IPS-NIHi7 (cell line): Measurements from ENCODE around the gene ZNF554.
"Not testable (repeated sequence)": the region's sequence is repeated elsewhere in the genome, so short reads cannot be mapped to it uniquely, and the experiment has no call there.

ENCODE experiments used
- DNase-seq: peaks from one replicate; pipeline ENCODE4 v3.0.0; 2012; ENCODE audit warnings: mixed read lengths; ENCODE audit errors: extremely low spot score

Gene ZNF554

GRCh38 chr19:2790557-2791271 is 29.0 kb upstream of the ZNF554 start:
- DNase-seq: no peak

- DNase-seq: no peak
Measured at GRCh38 chr19:2791440-2791839, 28.2 kb upstream of the ZNF554 start.

- no peak for DNase-seq
Measured at GRCh38 chr19:2791876-2792275, 27.8 kb upstream of the ZNF554 start.

- DNase-seq: not testable (repeated sequence)
Measured at GRCh38 chr19:2792666-2793065, 27.0 kb upstream of the ZNF554 start.

GRCh38 chr19:2793126-2793525 is 26.5 kb upstream of the ZNF554 start:
- DNase-seq: no peak

- no peak for DNase-seq
Measured at GRCh38 chr19:2793577-2793976, 26.1 kb upstream of the ZNF554 start.

GRCh38 chr19:2795827-2796658 is 23.6 kb upstream of the ZNF554 start:
- DNase-seq: no peak

- no peak for DNase-seq
Measured at GRCh38 chr19:2796659-2797266, 22.9 kb upstream of the ZNF554 start.

GRCh38 chr19:2797280-2797679 is 22.4 kb upstream of the ZNF554 start:
- DNase-seq: no peak

- DNase-seq: no peak
Measured at GRCh38 chr19:2798158-2798685, 21.4 kb upstream of the ZNF554 start.

- no peak for DNase-seq
Measured at GRCh38 chr19:2798733-2799132, 20.9 kb upstream of the ZNF554 start.

- no peak for DNase-seq
Measured at GRCh38 chr19:2799273-2800020, 20.2 kb upstream of the ZNF554 start.

- DNase-seq: no peak
Measured at GRCh38 chr19:2800506-2800905, 19.2 kb upstream of the ZNF554 start.

GRCh38 chr19:2802826-2803225 is 16.8 kb upstream of the ZNF554 start:
- no peak for DNase-seq

- DNase-seq: no peak
Measured at GRCh38 chr19:2803486-2804155, 16.0 kb upstream of the ZNF554 start.

GRCh38 chr19:2804156-2805004 is 15.3 kb upstream of the ZNF554 start:
- no peak for DNase-seq

GRCh38 chr19:2805261-2805900 is 14.3 kb upstream of the ZNF554 start:
- no peak for DNase-seq

GRCh38 chr19:2805991-2806649 is 13.5 kb upstream of the ZNF554 start:
- no peak for DNase-seq

GRCh38 chr19:2806736-2807378 is 12.8 kb upstream of the ZNF554 start:
- DNase-seq: no peak
